Measurements from ENCODE around the gene NOP10. TPM values are rescaled to one million over a fixed set of nuclear protein-coding genes. Genes with fewer than 3 reads are reported as not detected.

The NOP10 gene
- polyA plus RNA-seq, 1 donor (not counting 4 experiments of a cell fraction or from before 2014, with no cell fraction given), result 663 TPM

GRCh38 chr15:34373951-34374350 is 31.0 kb upstream of the NOP10 start:
- H3K4me2 ChIP-seq (ENCODE audit: control insufficient read depth, extremely low read depth, insufficient read depth, low read depth, low read length), result no peak overlapping the region
- H3K27ac ChIP-seq (ENCODE audit: control insufficient read depth, insufficient read depth, low read length), result no peak overlapping the region
- TF ChIP-seq EZH2 (IDR thresholded peaks at IDR 0.05; ENCODE audit: low read length) (no peak), CTCF (optimal IDR thresholded peaks at IDR 0.05 in 1 of 3, IDR thresholded peaks at IDR 0.05 in 1 of 3, conservative IDR thresholded peaks at IDR 0.05 in 1 of 3; ENCODE audit: extremely low read depth in 1 of 3, insufficient read depth in 2 of 3, low read length in 3 of 3) (no peak)
- FAIRE-seq (no peak), DNase-seq (ENCODE audit: low read depth, low spot score) (no peak)
- H3K9me3 ChIP-seq (ENCODE audit: control insufficient read depth, low read depth, low read length), result no peaks in the 10 kb centered on the region
- H3K9me1 ChIP-seq (ENCODE audit: control insufficient read depth, extremely low read depth, insufficient read depth, low read length), result no peaks in the 10 kb centered on the region
- H2AFZ ChIP-seq (ENCODE audit: control insufficient read depth, low read length), result no peak overlapping the region
- no peaks in the 10 kb centered on the region for H3K4me1 ChIP-seq (ENCODE audit: control insufficient read depth, extremely low read depth, insufficient read depth, low read length)
- dilution Hi-C loops (cut with MboI; ENCODE audit: extremely low pct_ligation_motif_present, low sequenced_read_pairs), result no loop called here
- no peaks in the 10 kb centered on the region for H3K36me3 ChIP-seq (ENCODE audit: control insufficient read depth in 2 of 2, extremely low read depth in 1 of 2, insufficient read depth in 2 of 2, low read length in 2 of 2)
- H4K20me1 ChIP-seq (ENCODE audit: control insufficient read depth, extremely low read depth, insufficient read depth, low read length), result no peaks in the 10 kb centered on the region
- H3K27me3 ChIP-seq (ENCODE audit: control insufficient read depth, extremely low read depth, insufficient read depth, low read length), result no peaks in the 10 kb centered on the region
- no peak overlapping the region for H3K9ac ChIP-seq (ENCODE audit: control insufficient read depth, extremely low read depth, insufficient read depth, low read length)
- H3K79me2 ChIP-seq (ENCODE audit: control insufficient read depth, insufficient read depth, low read length), result no peaks in the 10 kb centered on the region
- H3K4me3 ChIP-seq (ENCODE audit: control insufficient read depth in 2 of 3, extremely low read depth in 1 of 3, insufficient read depth in 2 of 3, low read depth in 1 of 3, low read length in 3 of 3), result no peak overlapping the region

- Histone ChIP-seq H3K9ac (ENCODE audit: control insufficient read depth, extremely low read depth, insufficient read depth, low read length) (no peak overlapping the region), H4K20me1 (ENCODE audit: control insufficient read depth, extremely low read depth, insufficient read depth, low read length) (no peaks in the 10 kb centered on the region), H3K79me2 (ENCODE audit: control insufficient read depth, insufficient read depth, low read length) (peaks cover 11% of the 10 kb centered on the region), H2AFZ (ENCODE audit: control insufficient read depth, low read length) (no peak overlapping the region), H3K4me2 (ENCODE audit: control insufficient read depth, extremely low read depth, insufficient read depth, low read depth, low read length) (no peak overlapping the region), H3K4me1 (ENCODE audit: control insufficient read depth, extremely low read depth, insufficient read depth, low read length) (peaks cover 11% of the 10 kb centered on the region), H3K27me3 (ENCODE audit: control insufficient read depth, extremely low read depth, insufficient read depth, low read length) (no peaks in the 10 kb centered on the region), H3K36me3 (ENCODE audit: control insufficient read depth in 2 of 2, extremely low read depth in 1 of 2, insufficient read depth in 2 of 2, low read length in 2 of 2) (no peaks in the 10 kb centered on the region), H3K27ac (ENCODE audit: control insufficient read depth, insufficient read depth, low read length) (no peak overlapping the region), H3K9me3 (ENCODE audit: control insufficient read depth, low read depth, low read length) (no peaks in the 10 kb centered on the region), H3K9me1 (ENCODE audit: control insufficient read depth, extremely low read depth, insufficient read depth, low read length) (no peaks in the 10 kb centered on the region), H3K4me3 (ENCODE audit: control insufficient read depth in 2 of 3, extremely low read depth in 1 of 3, insufficient read depth in 2 of 3, low read depth in 1 of 3, low read length in 3 of 3) (no peak overlapping the region)
- dilution Hi-C loops (cut with MboI; ENCODE audit: extremely low pct_ligation_motif_present, low sequenced_read_pairs), result no loop called here
- FAIRE-seq (no peak), DNase-seq (ENCODE audit: low read depth, low spot score) (no peak)
- TF ChIP-seq CTCF (optimal IDR thresholded peaks at IDR 0.05 in 1 of 3, IDR thresholded peaks at IDR 0.05 in 1 of 3, conservative IDR thresholded peaks at IDR 0.05 in 1 of 3; ENCODE audit: extremely low read depth in 1 of 3, insufficient read depth in 2 of 3, low read length in 3 of 3) (no peak), EZH2 (IDR thresholded peaks at IDR 0.05; ENCODE audit: low read length) (no peak)
Measured at GRCh38 chr15:34370643-34371042, 27.7 kb upstream of the NOP10 start.

Measured in keratinocyte (primary cell).